ENCODE data around the gene KCNMA1. TPM values are rescaled to one million over a fixed set of nuclear protein-coding genes. Genes with fewer than 3 reads are reported as not detected.

KCNMA1 gene
- total RNA-seq, 4 donors from 2014 or later: 66.8 to 96.5 (median 78.9) TPM

DNA sequence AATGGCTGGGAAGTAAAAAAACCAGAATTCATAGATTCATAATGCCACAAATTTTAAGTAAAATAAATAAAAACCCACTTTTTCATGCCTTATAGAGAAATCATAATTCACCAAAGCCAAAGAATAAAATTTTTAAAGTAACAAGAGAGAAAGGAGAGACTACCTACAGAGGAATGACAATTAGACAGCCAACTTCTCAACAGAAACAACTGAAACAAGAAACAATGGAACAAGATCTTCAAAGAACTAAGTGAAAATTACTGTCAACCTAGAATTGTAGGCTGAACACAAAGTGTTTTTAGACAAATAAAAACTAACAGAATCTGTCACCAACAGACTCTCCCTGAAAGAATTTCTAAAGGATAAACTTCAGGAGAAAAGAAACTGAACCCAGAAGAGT lies 15.6 kb upstream of the KCNMA1 start:
- Histone ChIP-seq H3K4me3 (no peak overlapping the region), H3K27ac (no peak overlapping the region), H3K9me3 (no peaks in the 10 kb centered on the region), H3K36me3 (no peaks in the 10 kb centered on the region), H3K27me3 (no peaks in the 10 kb centered on the region), H3K4me1 (no peaks in the 10 kb centered on the region)
- ATAC-seq: no peak
- intact Hi-C loops (cut with DNase I; ENCODE audit: low total_unique reads) (no loop called here), in situ Hi-C loops (cut with MboI; ENCODE audit: low sequenced_read_pairs in 4 of 4) (no loop called here)
- DNase-seq: no peak
- TF ChIP-seq, protein P1, sequence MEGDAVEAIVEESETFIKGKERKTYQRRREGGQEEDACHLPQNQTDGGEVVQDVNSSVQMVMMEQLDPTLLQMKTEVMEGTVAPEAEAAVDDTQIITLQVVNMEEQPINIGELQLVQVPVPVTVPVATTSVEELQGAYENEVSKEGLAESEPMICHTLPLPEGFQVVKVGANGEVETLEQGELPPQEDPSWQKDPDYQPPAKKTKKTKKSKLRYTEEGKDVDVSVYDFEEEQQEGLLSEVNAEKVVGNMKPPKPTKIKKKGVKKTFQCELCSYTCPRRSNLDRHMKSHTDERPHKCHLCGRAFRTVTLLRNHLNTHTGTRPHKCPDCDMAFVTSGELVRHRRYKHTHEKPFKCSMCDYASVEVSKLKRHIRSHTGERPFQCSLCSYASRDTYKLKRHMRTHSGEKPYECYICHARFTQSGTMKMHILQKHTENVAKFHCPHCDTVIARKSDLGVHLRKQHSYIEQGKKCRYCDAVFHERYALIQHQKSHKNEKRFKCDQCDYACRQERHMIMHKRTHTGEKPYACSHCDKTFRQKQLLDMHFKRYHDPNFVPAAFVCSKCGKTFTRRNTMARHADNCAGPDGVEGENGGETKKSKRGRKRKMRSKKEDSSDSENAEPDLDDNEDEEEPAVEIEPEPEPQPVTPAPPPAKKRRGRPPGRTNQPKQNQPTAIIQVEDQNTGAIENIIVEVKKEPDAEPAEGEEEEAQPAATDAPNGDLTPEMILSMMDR (IDR thresholded peaks at IDR 0.05 in 4 of 5, conservative IDR thresholded peaks at IDR 0.05 in 1 of 5): no peak
- TF ChIP-seq POLR2A (IDR thresholded peaks at IDR 0.05): no peak

DNA sequence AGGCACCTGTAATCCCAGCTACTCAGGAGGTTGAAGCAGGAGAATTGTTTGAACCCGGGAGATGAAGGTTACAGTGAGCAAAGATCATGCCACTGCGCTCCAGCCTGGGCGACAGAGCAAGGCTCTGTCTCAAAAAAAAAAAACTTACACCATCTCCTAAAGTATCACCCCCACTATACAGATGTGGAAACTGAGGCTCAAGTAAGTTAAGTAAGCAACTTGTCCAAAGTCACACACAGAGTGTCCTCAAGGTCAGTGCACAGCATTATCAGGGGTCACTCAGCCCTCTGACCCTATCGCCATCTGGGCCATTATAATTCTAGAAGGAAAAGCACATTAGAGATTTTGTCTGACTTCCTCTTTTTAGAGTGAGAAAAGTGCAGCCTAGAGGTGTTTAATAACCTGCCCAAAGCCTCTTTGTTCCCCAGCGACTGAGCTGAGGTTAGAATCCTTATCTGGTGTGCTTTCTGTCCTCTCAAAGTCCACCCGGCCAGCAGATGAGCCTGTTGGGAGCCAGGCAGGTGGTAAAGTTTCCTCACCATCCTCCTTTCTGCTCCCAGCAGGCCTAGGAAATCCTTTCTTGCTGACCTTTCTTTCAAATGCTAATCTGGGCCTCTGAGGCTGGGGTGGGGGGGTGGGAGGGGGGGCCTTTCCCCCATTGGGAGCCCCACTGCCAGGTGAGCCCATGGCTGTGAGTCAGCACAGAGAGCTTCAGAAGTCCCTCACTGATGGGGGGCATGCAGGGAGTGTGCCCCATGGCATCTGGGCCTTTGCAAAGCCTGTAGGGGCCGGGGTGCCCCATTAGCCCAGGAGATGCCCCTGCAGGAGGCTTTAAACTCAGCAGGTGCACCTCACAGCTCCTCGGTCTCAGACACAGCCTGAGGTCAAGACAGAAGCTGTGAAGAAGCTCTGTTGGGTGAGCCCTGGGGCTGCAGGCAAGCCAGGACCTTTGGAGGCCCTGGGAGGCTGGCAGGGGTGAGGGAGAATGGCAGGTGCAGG lies 12.0 kb upstream of the KCNMA1 start:
- intact Hi-C loops (cut with DNase I; ENCODE audit: low total_unique reads): no loop called here
- TF ChIP-seq, protein P1 (IDR thresholded peaks at IDR 0.05 in 4 of 5, conservative IDR thresholded peaks at IDR 0.05 in 1 of 5): no peak
- no peak for TF ChIP-seq POLR2A (IDR thresholded peaks at IDR 0.05)
- Histone ChIP-seq H3K9me3 (no peaks in the 10 kb centered on the region), H3K36me3 (no peaks in the 10 kb centered on the region), H3K4me1 (no peaks in the 10 kb centered on the region), H3K27me3 (peaks cover 0 to 4% (median 0%) of the 10 kb centered on the region in 3 donors), H3K4me3 (no peak overlapping the region), H3K27ac (no peak overlapping the region)
- in situ Hi-C loops (cut with MboI; ENCODE audit: low sequenced_read_pairs in 4 of 4): loop anchor here in 2 of 4 donors (5.0 to 10.0 kb wide), 3 partner anchors 265 to 485 kb away; no protein-coding TSS in a partner anchor
- ATAC-seq (no peak), DNase-seq (no peak)

DNA sequence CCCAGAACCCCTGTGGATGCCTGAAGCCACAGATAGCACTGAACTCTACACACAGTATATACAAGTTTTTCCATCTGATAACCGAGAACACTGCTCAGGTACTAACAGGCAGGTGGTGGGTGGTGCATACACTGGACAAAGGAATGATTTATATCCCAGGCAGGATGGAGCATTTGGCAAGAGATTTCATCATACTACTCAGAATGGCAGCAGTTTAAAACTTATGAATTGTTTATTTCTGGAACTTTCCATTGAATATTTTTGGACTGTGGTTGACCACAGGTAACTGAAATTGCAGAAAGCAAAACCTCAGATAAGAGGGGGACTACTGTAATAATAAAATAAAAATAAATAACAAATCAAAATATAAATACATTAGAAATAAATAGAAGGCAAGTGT lies 10.9 kb upstream of the KCNMA1 start:
- Histone ChIP-seq H3K27ac (no peak overlapping the region), H3K4me1 (no peaks in the 10 kb centered on the region), H3K4me3 (no peak overlapping the region), H3K9me3 (no peaks in the 10 kb centered on the region), H3K36me3 (no peaks in the 10 kb centered on the region), H3K27me3 (peaks cover 0 to 4% (median 0%) of the 10 kb centered on the region in 3 donors)
- intact Hi-C loops (cut with DNase I; ENCODE audit: low total_unique reads): no loop called here
- DNase-seq (no peak), ATAC-seq (no peak)
- TF ChIP-seq, protein P1 (IDR thresholded peaks at IDR 0.05 in 4 of 5, conservative IDR thresholded peaks at IDR 0.05 in 1 of 5): no peak
- TF ChIP-seq POLR2A (IDR thresholded peaks at IDR 0.05): no peak
- in situ Hi-C loops (cut with MboI; ENCODE audit: low sequenced_read_pairs in 4 of 4): loop anchor here in 2 of 4 donors (5.0 to 10.0 kb wide), 3 partner anchors 264 to 484 kb away; no protein-coding TSS in a partner anchor

DNA sequence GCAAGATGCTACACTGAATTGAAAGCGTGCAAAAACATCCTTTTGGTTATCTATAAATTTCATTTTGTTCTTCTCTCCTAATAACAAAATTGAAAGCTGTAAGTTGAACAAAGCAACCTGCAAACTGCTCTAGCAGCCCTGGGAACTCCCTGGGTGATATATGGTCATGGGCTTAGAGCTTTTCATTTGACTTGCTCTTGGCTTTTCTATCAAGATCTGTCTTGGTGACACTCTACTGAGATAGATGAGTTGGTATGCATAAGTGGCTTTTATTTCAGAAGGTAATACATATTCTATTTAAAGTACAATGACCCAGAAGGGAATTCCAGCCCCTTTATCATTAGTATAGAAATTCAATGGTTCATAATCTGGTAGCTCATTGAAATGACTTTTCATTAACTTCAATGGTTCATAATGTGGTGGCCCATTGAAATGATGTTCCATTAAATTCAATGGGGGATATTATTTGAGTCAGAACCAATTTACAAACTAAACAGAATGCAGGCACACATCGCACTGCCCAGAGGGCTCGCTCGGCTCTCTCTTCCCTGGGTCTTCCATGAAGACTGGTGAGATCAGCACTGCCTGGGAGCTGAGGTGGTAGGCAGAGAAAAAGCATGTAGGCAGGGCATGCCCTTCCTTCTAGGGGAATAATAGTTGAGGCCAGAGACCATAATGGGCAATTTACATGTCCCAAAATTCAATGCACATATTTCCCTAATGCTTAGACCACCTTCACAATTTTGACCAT lies 10.1 kb upstream of the KCNMA1 start:
- ATAC-seq: no peak
- TF ChIP-seq POLR2A (IDR thresholded peaks at IDR 0.05): no peak
- TF ChIP-seq, protein P1 (IDR thresholded peaks at IDR 0.05 in 4 of 5, conservative IDR thresholded peaks at IDR 0.05 in 1 of 5): no peak
- in situ Hi-C loops (cut with MboI; ENCODE audit: low sequenced_read_pairs in 4 of 4): loop anchor here in 2 of 4 donors (5.0 to 10.0 kb wide), 3 partner anchors 263 to 483 kb away; no protein-coding TSS in a partner anchor

More for the DNA sequence above, 10.1 kb upstream of the KCNMA1 start:
- intact Hi-C loops (cut with DNase I; ENCODE audit: low total_unique reads): no loop called here
- H3K4me1 ChIP-seq: no peaks in the 10 kb centered on the region
- no peaks in the 10 kb centered on the region for H3K9me3 ChIP-seq
- DNase-seq: no peak
- H3K27ac ChIP-seq: no peak overlapping the region
- H3K27me3 ChIP-seq: peaks cover 0 to 4% (median 0%) of the 10 kb centered on the region in 3 donors
- no peaks in the 10 kb centered on the region for H3K36me3 ChIP-seq
- H3K4me3 ChIP-seq: no peak overlapping the region
